Naive thymus-derived CD4-positive, alpha-beta T cell (primary cell): ENCODE results near the gene CNNM4. TPM values are rescaled to one million over a fixed set of nuclear protein-coding genes. Genes with fewer than 3 reads are reported as not detected.

Experiments
- ATAC-seq: fragments of 150-1000 bp; cut with Tn5 transposase; 2 replicates; pipeline ENCODE4 v1.10.0; 2021; ENCODE audit warnings: mild to moderate bottlenecking, moderate library complexity
- CTCF ChIA-PET: fragments of 350-600 bp; sonication (Branson Sonifier 250); formaldehyde crosslinking; loops from one replicate; lab custom pipeline; 2021; ENCODE audit warnings: antibody characterized with exemption; lab: Charles Lee
- POLR2A ChIA-PET: fragments of 350-600 bp; sonication (Branson Sonifier 250); formaldehyde crosslinking; loops from one replicate; lab custom pipeline; 2021; ENCODE audit warnings: antibody characterized with exemption, inconsistent platforms; lab: Charles Lee
- DNase-seq, 9 donors: peaks; one replicate each; pipeline versions ENCODE4 v3.0.0 to v3.0.0-alpha.2; 2020 to 2022; ENCODE audit warnings: mixed read lengths in 1 of 9
- H3K27ac ChIP-seq: one replicate; pipeline ENCODE4 v1.7.0; 2013; ENCODE audit warnings: mild to moderate bottlenecking, low read depth, low read length, moderate library complexity
- H3K27me3 ChIP-seq, 2 donors: one replicate each; pipeline ENCODE4 v1.7.0; 2013; ENCODE audit warnings: low read length in 2 of 2, mild to moderate bottlenecking in 2 of 2, moderate library complexity in 2 of 2; ENCODE audit not compliant: control insufficient read depth in 2 of 2, insufficient read depth in 2 of 2
- H3K36me3 ChIP-seq, 3 experiments: 1 replicate in 2 of 3; 2 replicates in 1 of 3; pipeline ENCODE4 v1.7.0; 2013; ENCODE audit warnings: low read length in 3 of 3, mild to moderate bottlenecking in 3 of 3, moderate library complexity in 1 of 3; ENCODE audit not compliant: insufficient read depth in 3 of 3, control insufficient read depth in 2 of 3
- H3K4me1 ChIP-seq, 2 donors: one replicate each; pipeline ENCODE4 v1.7.0; 2013; ENCODE audit warnings: low read length in 2 of 2, mild to moderate bottlenecking in 2 of 2, moderate library complexity in 1 of 2; ENCODE audit not compliant: control insufficient read depth in 2 of 2, insufficient read depth in 2 of 2
- H3K4me3 ChIP-seq: 2 replicates; pipeline ENCODE4 v1.7.0; 2013; ENCODE audit warnings: mild to moderate bottlenecking, low read length
- H3K9me3 ChIP-seq, 3 experiments: 1 replicate in 2 of 3; 2 replicates in 1 of 3; pipeline ENCODE4 v1.7.0; 2013; ENCODE audit warnings: low read length in 3 of 3; ENCODE audit not compliant: control insufficient read depth in 2 of 3
- H3K27ac Mint-ChIP-seq, 9 donors: one replicate each; pipeline ENCODE4 v1.8.0; 2020 to 2022; ENCODE audit warnings: mixed read lengths in 9 of 9, mild to moderate bottlenecking in 8 of 9, moderate library complexity in 5 of 9, inconsistent platforms in 2 of 9
- H3K27me3 Mint-ChIP-seq, 5 donors: one replicate each; pipeline ENCODE4 v1.8.0; 2021 to 2022; ENCODE audit warnings: mixed read lengths in 5 of 5, mild to moderate bottlenecking in 1 of 5
- H3K36me3 Mint-ChIP-seq, 5 donors: one replicate each; pipeline ENCODE4 v1.8.0; 2020 to 2022; ENCODE audit warnings: mixed read lengths in 5 of 5, mild to moderate bottlenecking in 3 of 5, inconsistent platforms in 1 of 5
- H3K4me1 Mint-ChIP-seq, 7 donors: one replicate each; pipeline ENCODE4 v1.8.0; 2020 to 2022; ENCODE audit warnings: mixed read lengths in 7 of 7, mild to moderate bottlenecking in 3 of 7, inconsistent platforms in 1 of 7
- H3K4me3 Mint-ChIP-seq, 10 donors: one replicate each; pipeline ENCODE4 v1.8.0; 2020 to 2022; ENCODE audit warnings: mild to moderate bottlenecking in 10 of 10, mixed read lengths in 10 of 10, moderate library complexity in 6 of 10, inconsistent platforms in 2 of 10
- H3K9me3 Mint-ChIP-seq, 11 donors: one replicate each; pipeline ENCODE4 v1.8.0; 2020 to 2022; ENCODE audit warnings: mixed read lengths in 11 of 11, mild to moderate bottlenecking in 4 of 11, inconsistent platforms in 1 of 11, moderate library complexity in 1 of 11
- intact Hi-C, 2 donors: fragments of 100-400 bp; cut with micrococcal nuclease; formaldehyde crosslinking; loops; one replicate each; pipeline ENCODE4 v1.15.1; 2023
- polyA plus RNA-seq, 2 donors: library from polyadenylated mRNA; unstranded; fragments of 300-500 nt; fragmentation: Illumina TruSeq; gene quantifications; one replicate each; pipeline ENCODE4 v1.2.3, GENCODE V29; 2021
- total RNA-seq, 6 experiments: library from RNA in 5 of 6; stranded (reverse) in 5 of 6; gene quantifications; 1 replicate in 5 of 6; 2 replicates in 1 of 6; pipeline ENCODE4 v1.2.3 and lab custom pipeline; 2021 to 2026

CNNM4 gene
- total and polyA plus RNA-seq, 7 experiments from 2014 or later: 1.4 to 9.5 (median 5.1) TPM

- Histone ChIP-seq H3K9me3 (no peaks in the 10 kb centered on the region), H3K4me3 (no peak overlapping the region), H3K27ac (no peak overlapping the region), H3K36me3 (peaks cover 6 to 54% (median 7%) of the 10 kb centered on the region in 3 experiments), H3K4me1 (no peaks in the 10 kb centered on the region), H3K27me3 (no peaks in the 10 kb centered on the region)
- CTCF ChIA-PET: interaction anchor here (0.6 kb wide), 1 partner anchor 92 kb away, joined by 3 read pairs; no protein-coding TSS in a partner anchor
- no peak overlapping the region for H3K4me3 Mint-ChIP-seq
- no peaks in the 10 kb centered on the region for H3K9me3 Mint-ChIP-seq
- no peaks in the 10 kb centered on the region for H3K27me3 Mint-ChIP-seq
- DNase-seq (no peak), ATAC-seq (no peak)
- H3K4me1 Mint-ChIP-seq: peaks cover 0 to 7% (median 2%) of the 10 kb centered on the region in 7 donors
- H3K27ac Mint-ChIP-seq: no peak overlapping the region
- peaks cover 16 to 52% (median 27%) of the 10 kb centered on the region in 5 donors for H3K36me3 Mint-ChIP-seq
- POLR2A ChIA-PET: interaction anchor here (0.6 kb wide), 1 partner anchor 458 kb away, joined by 4 read pairs; no protein-coding TSS in a partner anchor
- intact Hi-C loops: no loop called here
Measured at GRCh38 chr2:96729748-96730147, 31.0 kb upstream of the CNNM4 start.

DNA sequence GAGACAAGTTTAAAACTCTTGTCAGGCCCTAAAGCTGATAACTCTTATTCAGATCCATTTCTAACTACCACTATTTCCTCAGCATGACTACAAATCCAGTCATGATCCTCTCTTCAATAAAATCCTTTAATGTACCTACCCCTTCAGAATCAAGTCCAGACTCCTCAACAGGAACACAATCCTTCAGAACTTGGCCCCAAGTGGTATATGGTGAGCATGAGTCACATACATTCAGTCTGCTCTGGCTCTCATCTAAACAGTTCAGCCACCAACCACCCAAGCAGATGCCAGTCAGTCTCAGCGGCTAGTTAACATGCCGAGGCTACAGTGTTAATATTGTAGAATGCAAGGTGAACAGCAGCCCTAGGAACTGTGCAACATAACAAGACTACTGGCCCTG lies 30.5 kb upstream of the CNNM4 start:
- ChIA-PET POLR2A (interaction anchor here (0.6 kb wide), 1 partner anchor 458 kb away, joined by 4 read pairs; no protein-coding TSS in a partner anchor), CTCF (interaction anchor here (0.6 kb wide), 1 partner anchor 92 kb away, joined by 3 read pairs; no protein-coding TSS in a partner anchor)
- no peaks in the 10 kb centered on the region for H3K9me3 ChIP-seq
- no peak overlapping the region for H3K4me3 ChIP-seq
- H3K27me3 Mint-ChIP-seq: no peaks in the 10 kb centered on the region
- peaks cover 20 to 54% (median 27%) of the 10 kb centered on the region in 5 donors for H3K36me3 Mint-ChIP-seq
- no peak for DNase-seq
- H3K27ac ChIP-seq: no peak overlapping the region
- H3K27ac Mint-ChIP-seq: no peak overlapping the region
- no peaks in the 10 kb centered on the region for H3K9me3 Mint-ChIP-seq
- no peak overlapping the region for H3K4me3 Mint-ChIP-seq
- intact Hi-C loops: no loop called here
- ATAC-seq: no peak
- H3K4me1 Mint-ChIP-seq: peaks cover 0 to 11% (median 4%) of the 10 kb centered on the region in 7 donors
- H3K27me3 ChIP-seq: no peaks in the 10 kb centered on the region
- H3K36me3 ChIP-seq: peaks cover 6 to 54% (median 7%) of the 10 kb centered on the region in 3 experiments
- no peaks in the 10 kb centered on the region for H3K4me1 ChIP-seq

- DNase-seq (no peak), ATAC-seq (no peak)
- H3K27me3 ChIP-seq: no peaks in the 10 kb centered on the region
- intact Hi-C loops: no loop called here
- H3K9me3 Mint-ChIP-seq: no peaks in the 10 kb centered on the region
- H3K4me1 Mint-ChIP-seq: peaks cover 8 to 25% (median 18%) of the 10 kb centered on the region in 7 donors
- H3K27ac ChIP-seq: no peak overlapping the region
- ChIA-PET POLR2A (interaction anchor here (0.8 kb wide), 1 partner anchor 27 kb away, joined by 3 read pairs; no protein-coding TSS in a partner anchor), CTCF (no interaction called here)
- no peaks in the 10 kb centered on the region for H3K9me3 ChIP-seq
- H3K4me1 ChIP-seq: peaks cover 0 to 2% of the 10 kb centered on the region in 2 donors
- H3K36me3 Mint-ChIP-seq: peaks cover 12 to 40% (median 21%) of the 10 kb centered on the region in 5 donors
- H3K4me3 ChIP-seq: no peak overlapping the region
- H3K36me3 ChIP-seq: peaks cover 6 to 45% (median 7%) of the 10 kb centered on the region in 3 experiments
- H3K27me3 Mint-ChIP-seq: no peaks in the 10 kb centered on the region
- no peak overlapping the region for H3K4me3 Mint-ChIP-seq
- no peak overlapping the region for H3K27ac Mint-ChIP-seq
Measured at GRCh38 chr2:96733931-96734330, 26.8 kb upstream of the CNNM4 start.

DNA sequence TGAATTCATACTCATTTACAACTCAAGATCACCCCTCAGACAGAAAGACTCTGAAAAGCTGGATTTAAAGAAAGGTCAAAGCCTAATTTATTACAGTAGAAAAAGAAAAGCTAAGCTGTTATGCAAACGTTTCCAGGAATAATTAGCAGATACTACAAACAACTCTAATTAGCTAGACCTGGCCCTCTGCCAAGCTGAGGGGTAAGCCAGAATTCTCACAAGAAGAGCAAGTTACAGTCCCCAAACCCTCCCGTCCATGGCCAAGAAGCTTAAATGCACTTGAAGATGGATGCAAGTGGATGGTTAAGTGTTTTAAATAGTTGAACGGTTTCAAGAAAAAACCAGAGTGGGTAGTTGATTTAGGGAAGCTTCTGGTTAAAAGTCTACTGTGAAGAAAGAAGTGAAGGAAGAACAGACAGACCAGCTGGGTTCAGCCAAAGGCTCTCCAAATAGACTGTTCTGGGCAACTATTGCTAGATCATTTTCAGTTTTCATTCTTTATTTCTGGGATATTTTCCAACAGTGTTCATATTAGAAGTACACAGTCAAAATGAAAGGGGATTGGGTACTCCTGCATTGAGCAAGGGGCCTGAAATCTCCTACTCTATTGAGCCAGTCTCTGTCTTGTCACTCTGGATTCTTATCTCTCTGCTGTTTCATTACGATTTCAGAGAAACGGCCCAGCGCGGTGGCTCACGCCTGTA lies 25.7 kb upstream of the CNNM4 start:
- H3K9me3 Mint-ChIP-seq: no peaks in the 10 kb centered on the region
- H3K4me1 ChIP-seq: peaks cover 6% of the 10 kb centered on the region in 2 donors
- H3K27ac ChIP-seq: no peak overlapping the region
- no peak overlapping the region for H3K4me3 ChIP-seq
- intact Hi-C loops: no loop called here
- H3K27ac Mint-ChIP-seq: peak overlapping the region in 1 of 9 donors; percentile 59
- H3K9me3 ChIP-seq: no peaks in the 10 kb centered on the region
- peaks cover 6 to 46% (median 7%) of the 10 kb centered on the region in 3 experiments for H3K36me3 ChIP-seq
- no peak for ATAC-seq
- no peak overlapping the region for H3K4me3 Mint-ChIP-seq
- CTCF ChIA-PET: no interaction called here
- H3K4me1 Mint-ChIP-seq: peaks cover 17 to 36% (median 27%) of the 10 kb centered on the region in 7 donors
- POLR2A ChIA-PET: no interaction called here
- H3K27me3 Mint-ChIP-seq: no peaks in the 10 kb centered on the region
- no peaks in the 10 kb centered on the region for H3K27me3 ChIP-seq
- no peak for DNase-seq
- peaks cover 12 to 33% (median 21%) of the 10 kb centered on the region in 5 donors for H3K36me3 Mint-ChIP-seq

GRCh38 chr2:96737251-96737650 lies 23.5 kb upstream of the CNNM4 start:
- Histone ChIP-seq H3K4me1 (peaks cover 6% of the 10 kb centered on the region in 2 donors), H3K9me3 (no peaks in the 10 kb centered on the region), H3K27me3 (no peaks in the 10 kb centered on the region), H3K27ac (no peak overlapping the region), H3K36me3 (peaks cover 4 to 29% (median 6%) of the 10 kb centered on the region in 3 experiments), H3K4me3 (no peak overlapping the region)
- Mint-ChIP-seq H3K27me3 (no peaks in the 10 kb centered on the region), H3K27ac (no peak overlapping the region), H3K36me3 (peaks cover 9 to 21% (median 16%) of the 10 kb centered on the region in 5 donors), H3K9me3 (no peaks in the 10 kb centered on the region), H3K4me3 (peak overlapping the region in 1 of 10 donors; percentile 62), H3K4me1 (peaks cover 20 to 52% (median 37%) of the 10 kb centered on the region in 7 donors)
- ChIA-PET POLR2A (interaction anchor here (1.2 kb wide), 1 partner anchor 81 kb away, joined by 3 read pairs; no protein-coding TSS in a partner anchor), CTCF (interaction anchor here (0.6 kb wide), 1 partner anchor 42 kb away, joined by 3 read pairs; no protein-coding TSS in a partner anchor)
- DNase-seq (no peak), ATAC-seq (no peak)
- intact Hi-C loops: no loop called here

DNA sequence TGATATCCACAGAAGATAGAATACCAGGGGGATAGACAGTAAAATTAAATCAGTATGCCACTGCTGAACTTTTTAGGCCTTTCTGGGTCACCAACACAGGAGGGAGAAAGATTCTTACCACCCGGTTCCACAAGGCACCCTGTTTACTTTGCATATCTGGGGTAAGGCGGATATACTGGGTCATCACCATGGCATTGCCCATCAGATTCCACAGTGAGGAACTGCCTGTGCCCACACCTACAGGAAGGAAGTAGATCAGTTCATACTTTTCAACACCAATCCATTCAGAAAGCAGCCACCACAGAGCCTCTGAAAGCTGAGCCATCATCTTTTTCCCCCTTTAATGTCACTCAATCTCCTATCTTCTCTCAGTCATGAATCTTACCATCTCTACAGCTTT lies 22.9 kb upstream of the CNNM4 start:
- ChIA-PET POLR2A (interaction anchor here (0.8 to 1.2 kb wide), 2 partner anchors 53 to 80 kb away, joined by 3 read pairs; no protein-coding TSS in a partner anchor), CTCF (interaction anchor here (0.6 to 1.4 kb wide), 2 partner anchors 24 to 42 kb away, joined by 3 to 8 read pairs; no protein-coding TSS in a partner anchor)
- peak overlapping the region in 1 of 9 donors; percentile 59 for H3K27ac Mint-ChIP-seq
- Histone ChIP-seq H3K27ac (no peak overlapping the region), H3K4me1 (peaks cover 6% of the 10 kb centered on the region in 2 donors), H3K36me3 (peaks cover 4 to 25% (median 6%) of the 10 kb centered on the region in 3 experiments), H3K27me3 (no peaks in the 10 kb centered on the region), H3K9me3 (no peaks in the 10 kb centered on the region), H3K4me3 (no peak overlapping the region)
- peaks cover 9 to 20% (median 15%) of the 10 kb centered on the region in 5 donors for H3K36me3 Mint-ChIP-seq
- DNase-seq: no peak
- H3K9me3 Mint-ChIP-seq: no peaks in the 10 kb centered on the region
- no peaks in the 10 kb centered on the region for H3K27me3 Mint-ChIP-seq
- no peak for ATAC-seq
- H3K4me1 Mint-ChIP-seq: peaks cover 20 to 52% (median 37%) of the 10 kb centered on the region in 7 donors
- H3K4me3 Mint-ChIP-seq: peak overlapping the region in 8 of 10 donors; percentile 2 to 79 (median 28)
- intact Hi-C loops: no loop called here
